Erythroblast (primary cell): ENCODE data around the gene NTM.

Source experiments
- GATA1 ChIP-seq: IDR thresholded peaks from 2 replicates; pipeline ENCODE4 v1.6.1; 2011; ENCODE audit warnings: low read depth, mild to moderate bottlenecking, control low read depth, low read length, moderate library complexity
- POLR2A ChIP-seq: IDR thresholded peaks from 2 replicates; pipeline ENCODE4 v1.6.1; 2011; ENCODE audit warnings: mild to moderate bottlenecking, low read length

- TF ChIP-seq POLR2A (no peak), GATA1 (no peak)
Measured at GRCh38 chr11:132020001-132020400, 649.6 kb downstream of the NTM start.
